Measurements from ENCODE around the gene HOXC12. TPM values are rescaled to one million over a fixed set of nuclear protein-coding genes. Genes with fewer than 3 reads are reported as not detected.

Gene HOXC12
- total RNA-seq, 4 donors from 2014 or later, result not detected

- TF ChIP-seq CTCF (IDR thresholded peaks at IDR 0.05) (no peak), POLR2A (IDR thresholded peaks at IDR 0.05) (no peak)
- Histone ChIP-seq H3K27me3 (peaks cover 0 to 80% of the 10 kb centered on the region in 2 donors), H3K9me3 (peaks cover 0 to 6% (median 0%) of the 10 kb centered on the region in 4 donors), H3K36me3 (no peaks in the 10 kb centered on the region), H3K27ac (no peak overlapping the region), H3K4me3 (no peak overlapping the region), H3K4me1 (peaks cover 0 to 24% (median 15%) of the 10 kb centered on the region in 4 donors)
- peak in 1 of 3 donors; percentile 15 for DNase-seq
Observed at GRCh38 chr12:53971686-53972085, 17.0 kb downstream of the HOXC12 start.

GRCh38 chr12:53972152-53972702 lies 17.5 kb downstream of the HOXC12 start:
- H3K4me3 ChIP-seq, result no peak overlapping the region
- peaks cover 0 to 6% (median 0%) of the 10 kb centered on the region in 4 donors for H3K9me3 ChIP-seq
- DNase-seq, result no peak
- TF ChIP-seq POLR2A (IDR thresholded peaks at IDR 0.05), result no peak
- no peak for TF ChIP-seq CTCF (IDR thresholded peaks at IDR 0.05)
- peaks cover 0 to 23% (median 14%) of the 10 kb centered on the region in 4 donors for H3K4me1 ChIP-seq
- H3K27me3 ChIP-seq, result peaks cover 0 to 78% of the 10 kb centered on the region in 2 donors
- H3K36me3 ChIP-seq, result no peaks in the 10 kb centered on the region
- no peak overlapping the region for H3K27ac ChIP-seq

- H3K27me3 ChIP-seq, result peaks cover 0 to 73% of the 10 kb centered on the region in 2 donors
- peak in 1 of 3 donors; percentile 23 for DNase-seq
- H3K27ac ChIP-seq, result no peak within 1 kb of the TSS
- TF ChIP-seq CTCF (IDR thresholded peaks at IDR 0.05), result no peak
- no peak for TF ChIP-seq POLR2A (IDR thresholded peaks at IDR 0.05)
- H3K4me1 ChIP-seq, result peaks cover 0 to 25% (median 14%) of the 10 kb centered on the region in 4 donors
- H3K4me3 ChIP-seq, result peak within 1 kb of the TSS in 2 of 4 donors; percentile 46 to 63
- H3K36me3 ChIP-seq, result no peaks in the 10 kb centered on the region
- peaks cover 0 to 6% (median 0%) of the 10 kb centered on the region in 4 donors for H3K9me3 ChIP-seq
Observed at GRCh38 chr12:53972722-53973235, 18.1 kb downstream of the HOXC12 start, which contains the start of gene HOXC11. HOXC11 (plus strand) TSS chr12:53973126; CDS start chr12:53973242, 116 bp downstream.

GRCh38 chr12:53973236-53974042 lies 18.7 kb downstream of the HOXC12 start:
- peak in 1 of 3 donors; percentile 46 for DNase-seq
- TF ChIP-seq POLR2A (IDR thresholded peaks at IDR 0.05) (no peak), CTCF (IDR thresholded peaks at IDR 0.05) (no peak)
- H3K9me3 ChIP-seq, result peaks cover 0 to 6% (median 0%) of the 10 kb centered on the region in 4 donors
- no peak overlapping the region for H3K27ac ChIP-seq
- H3K4me1 ChIP-seq, result peaks cover 0 to 31% (median 16%) of the 10 kb centered on the region in 4 donors
- H3K36me3 ChIP-seq, result no peaks in the 10 kb centered on the region
- peaks cover 0 to 73% of the 10 kb centered on the region in 2 donors for H3K27me3 ChIP-seq
- H3K4me3 ChIP-seq, result peak overlapping the region in 2 of 4 donors; percentile 46 to 63

- H3K27ac ChIP-seq, result no peak within 1 kb of the TSS
- H3K9me3 ChIP-seq, result peaks cover 0 to 6% (median 0%) of the 10 kb centered on the region in 4 donors
- no peak for DNase-seq
- H3K4me1 ChIP-seq, result peaks cover 0 to 34% (median 16%) of the 10 kb centered on the region in 4 donors
- peak within 1 kb of the TSS; percentile 4 to 63 (median 36) for H3K4me3 ChIP-seq
- no peaks in the 10 kb centered on the region for H3K36me3 ChIP-seq
- peaks cover 0 to 66% of the 10 kb centered on the region in 2 donors for H3K27me3 ChIP-seq
- TF ChIP-seq CTCF (IDR thresholded peaks at IDR 0.05), result no peak
- no peak for TF ChIP-seq POLR2A (IDR thresholded peaks at IDR 0.05)
Observed at GRCh38 chr12:53974084-53975063, 19.7 kb downstream of the HOXC12 start, which contains the start of gene HOTAIR. HOTAIR (minus strand) TSS chr12:53974954.
